HG02981 (cell line): Measurements from ENCODE around the gene ADGRD1.

ENCODE experiments used
- ATAC-seq: cut with Tn5 transposase; IDR thresholded peaks from one replicate; pipeline ENCODE4 v1.9.1; 2021; ENCODE audit warnings: mild to moderate bottlenecking, moderate library complexity; ENCODE audit not compliant: unreplicated experiment

Gene ADGRD1

GRCh38 chr12:131020326-131021153 lies 66.8 kb downstream of the ADGRD1 start:
- no peak for ATAC-seq

- ATAC-seq = no peak
Observed at GRCh38 chr12:131021154-131021541, 67.4 kb downstream of the ADGRD1 start.

- no peak for ATAC-seq
Observed at GRCh38 chr12:131024026-131024425, 70.3 kb downstream of the ADGRD1 start.

GRCh38 chr12:131024721-131025120 lies 71.0 kb downstream of the ADGRD1 start:
- ATAC-seq = no peak

- ATAC-seq = no peak
Observed at GRCh38 chr12:131025234-131025633, 71.5 kb downstream of the ADGRD1 start.

GRCh38 chr12:131025939-131026702 lies 72.4 kb downstream of the ADGRD1 start:
- ATAC-seq = no peak

GRCh38 chr12:131026754-131027153 lies 73.0 kb downstream of the ADGRD1 start:
- no peak for ATAC-seq

- no peak for ATAC-seq
Observed at GRCh38 chr12:131027264-131027663, 73.6 kb downstream of the ADGRD1 start.

GRCh38 chr12:131027876-131028586 lies 74.3 kb downstream of the ADGRD1 start:
- ATAC-seq = no peak

- ATAC-seq = no peak
Observed at GRCh38 chr12:131028587-131029338, 75.1 kb downstream of the ADGRD1 start.

GRCh38 chr12:131030472-131031328 lies 77.0 kb downstream of the ADGRD1 start:
- no peak for ATAC-seq

- no peak for ATAC-seq
Observed at GRCh38 chr12:131032082-131032750, 78.5 kb downstream of the ADGRD1 start.

- ATAC-seq = no peak
Observed at GRCh38 chr12:131033486-131033885, 79.8 kb downstream of the ADGRD1 start.

GRCh38 chr12:131033886-131034482 lies 80.3 kb downstream of the ADGRD1 start:
- no peak for ATAC-seq

- no peak for ATAC-seq
Observed at GRCh38 chr12:131034631-131035244, 81.0 kb downstream of the ADGRD1 start.

- no peak for ATAC-seq
Observed at GRCh38 chr12:131035245-131035681, 81.6 kb downstream of the ADGRD1 start.

GRCh38 chr12:131038159-131038558 lies 84.5 kb downstream of the ADGRD1 start:
- ATAC-seq = no peak
